ENCODE measurements around the gene WDR37.

WDR37 gene

DNA sequence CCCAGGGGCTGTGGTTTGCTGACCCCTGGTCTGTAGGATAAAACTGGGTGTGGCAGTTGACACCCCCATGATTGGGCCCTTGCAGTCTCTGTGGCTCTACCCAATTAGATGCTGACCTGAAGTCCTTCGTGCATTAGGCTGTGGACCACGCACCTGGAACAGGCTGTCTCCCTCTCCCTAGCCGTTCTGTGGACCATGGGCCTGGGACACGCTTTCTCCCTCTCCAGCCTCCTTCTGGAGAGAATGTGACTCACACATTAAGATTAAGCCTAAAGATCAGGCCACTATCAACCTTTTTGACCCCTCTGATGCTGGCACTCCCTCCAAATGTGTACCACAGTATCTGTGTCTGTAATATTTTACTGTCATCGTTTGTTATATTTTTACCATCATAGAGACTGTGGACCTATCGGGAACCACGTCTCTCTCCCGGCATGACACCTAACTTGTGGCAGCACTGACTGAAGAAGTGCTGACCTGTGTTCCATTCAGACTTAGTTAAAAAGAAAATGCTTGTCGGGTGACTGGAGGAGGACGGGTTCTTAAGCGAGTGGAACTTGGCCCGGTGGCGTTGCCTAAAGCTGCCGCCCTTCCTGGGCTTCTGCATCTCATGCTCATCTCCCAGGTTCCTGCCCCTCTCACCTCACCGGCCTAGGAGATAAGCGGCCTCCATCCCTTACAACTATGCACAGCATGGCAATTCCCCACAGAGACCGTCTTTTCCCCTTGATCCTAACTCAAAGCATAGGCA lies 92.8 kb downstream of the WDR37 start:
- no peak for DNase-seq (ENCODE audit: low spot score)
- no peak overlapping the region for H3K27ac ChIP-seq
- POLR2A ChIA-PET (ENCODE audit: low non-redundant PET) = no interaction called here
- CTCF ChIA-PET = interaction anchor here (0.6 kb wide), 2 partner anchors 12 to 46 kb away, joined by 5 read pairs; no protein-coding TSS in a partner anchor
- TF ChIP-seq, protein P1, sequence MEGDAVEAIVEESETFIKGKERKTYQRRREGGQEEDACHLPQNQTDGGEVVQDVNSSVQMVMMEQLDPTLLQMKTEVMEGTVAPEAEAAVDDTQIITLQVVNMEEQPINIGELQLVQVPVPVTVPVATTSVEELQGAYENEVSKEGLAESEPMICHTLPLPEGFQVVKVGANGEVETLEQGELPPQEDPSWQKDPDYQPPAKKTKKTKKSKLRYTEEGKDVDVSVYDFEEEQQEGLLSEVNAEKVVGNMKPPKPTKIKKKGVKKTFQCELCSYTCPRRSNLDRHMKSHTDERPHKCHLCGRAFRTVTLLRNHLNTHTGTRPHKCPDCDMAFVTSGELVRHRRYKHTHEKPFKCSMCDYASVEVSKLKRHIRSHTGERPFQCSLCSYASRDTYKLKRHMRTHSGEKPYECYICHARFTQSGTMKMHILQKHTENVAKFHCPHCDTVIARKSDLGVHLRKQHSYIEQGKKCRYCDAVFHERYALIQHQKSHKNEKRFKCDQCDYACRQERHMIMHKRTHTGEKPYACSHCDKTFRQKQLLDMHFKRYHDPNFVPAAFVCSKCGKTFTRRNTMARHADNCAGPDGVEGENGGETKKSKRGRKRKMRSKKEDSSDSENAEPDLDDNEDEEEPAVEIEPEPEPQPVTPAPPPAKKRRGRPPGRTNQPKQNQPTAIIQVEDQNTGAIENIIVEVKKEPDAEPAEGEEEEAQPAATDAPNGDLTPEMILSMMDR (conservative IDR thresholded peaks at IDR 0.05; ENCODE audit: low read depth) = no peak

DNA sequence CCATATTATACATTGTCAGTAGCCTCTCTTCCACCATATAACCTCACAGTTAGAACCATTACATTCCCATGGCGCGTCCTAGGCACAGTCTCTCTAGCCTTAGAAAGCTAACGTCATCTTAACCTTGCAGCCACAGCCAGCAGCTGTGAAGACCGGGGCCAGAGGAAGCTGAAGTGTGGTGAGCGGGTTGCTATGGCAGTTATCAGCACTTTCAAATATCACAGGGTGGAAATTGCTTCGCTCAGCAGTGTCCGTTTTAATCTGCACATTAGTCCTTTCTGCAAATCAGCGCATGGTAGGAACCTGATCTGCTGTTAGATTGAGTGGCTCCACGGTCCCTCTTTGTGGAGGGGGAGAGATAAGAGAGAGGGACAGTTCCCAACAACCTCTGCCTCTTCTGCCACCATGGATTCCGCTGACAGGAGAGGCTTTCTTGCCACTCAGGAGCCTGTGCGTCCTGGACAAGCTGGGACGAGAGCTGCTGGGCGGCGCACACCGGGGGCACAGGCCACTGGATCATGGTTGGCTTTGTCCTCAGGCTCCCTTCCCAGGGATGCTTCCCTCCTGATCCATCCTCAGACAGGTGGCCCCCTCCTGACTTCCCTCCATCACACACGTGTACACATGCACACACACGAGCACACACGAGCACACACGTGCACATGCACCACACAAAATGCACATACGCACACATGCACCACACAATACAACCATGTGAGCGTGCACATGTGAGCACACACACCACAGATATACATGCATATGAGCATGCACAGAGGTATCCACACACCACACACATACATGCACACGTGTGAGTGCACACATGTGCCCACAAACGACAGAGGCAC lies 93.8 kb downstream of the WDR37 start:
- TF ChIP-seq, protein P1 (conservative IDR thresholded peaks at IDR 0.05; ENCODE audit: low read depth) = no peak
- no peak overlapping the region for H3K27ac ChIP-seq
- no peak for DNase-seq (ENCODE audit: low spot score)
- CTCF ChIA-PET = interaction anchor here (0.6 kb wide), 1 partner anchor 13 kb away, joined by 5 read pairs; no protein-coding TSS in a partner anchor
- POLR2A ChIA-PET (ENCODE audit: low non-redundant PET) = no interaction called here

DNA sequence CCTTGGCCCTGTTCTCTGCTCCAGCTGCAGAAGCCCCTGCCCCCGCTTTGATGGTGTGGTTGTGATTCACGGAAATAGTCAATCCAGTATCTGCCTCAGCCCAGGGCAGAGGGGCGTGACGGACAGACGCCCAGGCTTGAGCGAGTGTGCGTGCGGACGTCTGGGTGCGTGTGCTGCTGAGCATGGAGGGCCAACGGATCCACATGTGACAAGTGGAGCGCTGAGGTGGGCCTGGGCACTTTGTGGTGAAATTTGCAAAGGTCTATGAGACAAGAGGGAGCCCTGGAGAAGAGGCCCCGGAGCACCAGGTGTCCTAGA lies 94.4 kb downstream of the WDR37 start:
- ChIA-PET CTCF (no interaction called here), POLR2A (ENCODE audit: low non-redundant PET) (no interaction called here)
- no peak for DNase-seq (ENCODE audit: low spot score)
- TF ChIP-seq, protein P1 (conservative IDR thresholded peaks at IDR 0.05; ENCODE audit: low read depth) = no peak
- H3K27ac ChIP-seq = no peak overlapping the region

DNA sequence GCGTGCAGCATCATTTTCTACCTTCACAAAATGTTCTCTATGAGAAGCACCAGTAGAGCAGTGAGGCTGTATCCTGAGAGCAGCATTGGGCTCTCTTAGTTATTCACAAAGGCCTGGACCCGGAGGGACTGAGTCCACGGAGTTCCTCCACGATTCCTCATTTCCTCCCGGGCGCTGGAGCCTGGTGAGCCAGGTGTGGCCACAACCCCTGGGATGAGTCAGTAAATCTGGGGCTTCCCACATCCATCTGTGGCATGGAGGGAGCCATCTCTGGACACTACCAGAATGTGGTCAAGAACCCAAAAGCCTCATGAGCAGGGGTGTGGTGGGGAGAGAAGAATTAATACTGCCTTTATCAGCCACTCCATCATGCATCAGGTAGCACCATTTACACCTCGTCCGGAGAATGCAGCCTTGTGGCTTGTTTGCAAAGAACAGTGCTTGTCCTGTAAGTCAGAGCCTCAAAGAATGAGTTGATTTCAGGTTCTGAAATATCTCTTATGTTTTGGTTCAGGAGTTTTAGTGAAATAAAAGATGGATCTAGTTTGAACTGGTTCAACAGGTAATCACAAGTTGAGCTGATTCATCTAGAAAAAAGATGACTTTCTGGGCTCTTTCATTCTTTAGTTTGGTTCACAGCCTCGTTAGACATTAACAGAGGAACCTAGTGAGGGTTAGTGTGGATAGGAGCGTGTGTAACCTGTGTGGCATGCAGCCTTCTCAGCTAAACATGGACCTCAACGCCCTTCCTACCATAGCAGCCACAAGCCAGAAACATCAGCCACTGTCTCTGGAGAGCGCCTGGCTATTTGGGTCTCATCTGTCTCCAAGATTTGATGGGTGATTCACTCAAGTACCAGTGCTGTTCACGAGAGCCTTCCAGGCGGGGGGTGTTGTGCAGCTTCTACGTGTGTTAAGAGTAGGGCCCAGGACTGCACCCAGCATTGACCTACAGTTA lies 95.2 kb downstream of the WDR37 start:
- H3K27ac ChIP-seq = no peak overlapping the region
- ChIA-PET POLR2A (ENCODE audit: low non-redundant PET) (no interaction called here), CTCF (interaction anchor here (0.6 to 0.7 kb wide), 3 partner anchors 32 to 1820 kb away, joined by 3 to 4 read pairs (median 3); no protein-coding TSS in a partner anchor)
- no peak for DNase-seq (ENCODE audit: low spot score)
- TF ChIP-seq, protein P1 (conservative IDR thresholded peaks at IDR 0.05; ENCODE audit: low read depth) = no peak

DNA sequence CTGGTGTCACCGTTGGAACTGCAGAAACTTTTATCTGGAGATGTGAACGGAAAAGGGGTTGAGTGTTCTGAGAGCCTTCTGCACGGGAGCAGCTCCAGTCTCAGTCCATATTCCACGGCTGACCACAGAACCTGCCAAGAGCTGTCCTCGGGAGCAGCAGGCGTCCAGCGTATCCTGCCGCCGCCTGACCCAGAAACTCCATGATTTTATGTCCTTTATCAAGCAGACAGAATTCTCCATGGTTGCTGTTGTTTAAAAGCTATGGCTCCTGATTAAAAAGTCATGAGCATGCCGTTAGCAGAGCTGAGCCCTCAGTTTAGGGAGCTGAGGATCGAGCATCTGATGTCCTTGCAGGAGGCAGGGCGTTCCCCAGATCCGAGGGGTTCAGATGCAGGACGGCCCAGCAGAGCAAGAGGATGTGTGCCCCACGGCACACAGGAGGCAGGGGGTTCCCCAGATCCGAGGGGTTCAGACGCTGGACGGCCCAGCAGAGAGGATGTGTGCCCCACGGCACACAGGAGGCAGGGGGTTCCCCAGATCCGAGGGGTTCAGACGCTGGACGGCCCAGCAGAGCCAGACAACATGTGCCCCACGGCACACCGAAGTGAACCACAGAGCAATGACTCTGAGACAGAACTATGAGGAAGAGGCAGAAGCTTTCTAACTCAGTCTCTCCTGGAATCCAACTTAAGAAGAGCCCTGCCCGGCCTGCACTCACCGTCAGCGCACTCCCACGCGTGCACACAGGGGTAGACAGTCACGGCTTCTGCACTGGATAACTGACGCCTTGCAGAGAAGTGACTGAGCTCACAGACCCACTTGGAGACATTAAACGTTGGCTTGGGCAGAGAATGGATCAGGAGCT lies 96.4 kb downstream of the WDR37 start:
- CTCF ChIA-PET = interaction anchor here (0.6 kb wide), 1 partner anchor 31 kb away, joined by 3 read pairs; no protein-coding TSS in a partner anchor
- TF ChIP-seq, protein P1 (conservative IDR thresholded peaks at IDR 0.05; ENCODE audit: low read depth) = no peak
- no peak overlapping the region for H3K27ac ChIP-seq
- no peak for DNase-seq (ENCODE audit: low spot score)
- POLR2A ChIA-PET (ENCODE audit: low non-redundant PET) = no interaction called here

Measured in RWPE1 (cell line).